COLO668 (cell line): ENCODE measurements around the gene ARID2.

Experiments
- DNase-seq: peaks from one replicate; lab custom pipeline; 2025; ENCODE audit not compliant: unreplicated experiment; lab: John Stamatoyannopoulos, UW

ARID2 gene

DNA sequence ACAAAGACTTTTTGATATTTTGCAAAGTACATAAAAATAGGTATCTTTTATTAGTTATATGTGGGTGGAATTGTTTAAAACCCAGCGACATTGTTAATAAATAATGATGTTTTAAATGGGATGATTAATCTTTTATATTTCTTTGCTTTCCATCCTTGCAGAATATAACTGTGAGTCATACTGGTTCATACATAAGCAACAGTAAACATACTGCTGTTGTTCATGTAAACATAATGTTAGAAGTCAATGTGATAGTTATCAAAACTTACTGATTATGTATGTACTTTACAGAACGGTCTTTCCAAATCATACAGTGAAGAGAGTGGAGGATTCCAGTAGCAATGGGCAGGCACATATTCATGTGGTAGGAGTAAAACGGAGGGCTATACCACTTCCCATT lies 119.8 kb downstream of the ARID2 start:
- DNase-seq: no peak

GRCh38 chr12:45850302-45850701 lies 120.8 kb downstream of the ARID2 start:
- no peak for DNase-seq

DNA sequence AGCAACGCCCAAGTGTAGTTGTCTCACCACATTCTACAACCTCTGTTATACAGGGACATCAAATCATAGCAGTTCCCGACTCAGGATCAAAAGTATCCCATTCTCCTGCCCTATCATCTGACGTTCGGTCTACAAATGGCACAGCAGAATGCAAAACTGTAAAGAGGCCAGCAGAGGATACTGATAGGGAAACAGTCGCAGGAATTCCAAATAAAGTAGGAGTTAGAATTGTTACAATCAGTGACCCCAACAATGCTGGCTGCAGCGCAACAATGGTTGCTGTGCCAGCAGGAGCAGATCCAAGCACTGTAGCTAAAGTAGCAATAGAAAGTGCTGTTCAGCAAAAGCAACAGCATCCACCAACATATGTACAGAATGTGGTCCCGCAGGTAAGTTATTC lies 123.0 kb downstream of the ARID2 start:
- DNase-seq: no peak

- no peak for DNase-seq
Observed at GRCh38 chr12:45853550-45853949, 124.0 kb downstream of the ARID2 start.

- DNase-seq: no peak
Observed at GRCh38 chr12:45863332-45863731, 133.8 kb downstream of the ARID2 start.

- no peak for DNase-seq
Observed at GRCh38 chr12:45866299-45866698, 136.8 kb downstream of the ARID2 start.

- no peak for DNase-seq
Observed at GRCh38 chr12:45872446-45872845, 142.9 kb downstream of the ARID2 start.

DNA sequence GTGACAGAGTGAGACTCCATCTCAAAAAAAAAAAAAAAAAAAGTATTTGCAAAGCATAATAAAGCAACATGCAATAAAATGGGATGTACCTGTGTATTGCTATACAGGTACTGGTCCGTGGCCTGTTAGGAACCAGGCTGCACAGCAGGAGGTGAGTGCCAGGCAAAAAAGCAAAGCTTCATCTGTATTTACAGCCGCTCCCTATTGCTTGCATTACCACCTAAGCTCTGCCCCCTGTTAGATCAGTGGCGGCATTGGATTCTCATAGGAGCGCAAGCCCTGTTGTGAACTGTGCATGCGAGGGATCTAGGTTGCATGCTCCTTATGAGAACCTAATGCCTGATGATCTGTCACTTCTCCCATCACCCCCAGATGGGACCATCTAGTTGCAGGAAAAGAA lies 147.6 kb downstream of the ARID2 start:
- DNase-seq: no peak

DNA sequence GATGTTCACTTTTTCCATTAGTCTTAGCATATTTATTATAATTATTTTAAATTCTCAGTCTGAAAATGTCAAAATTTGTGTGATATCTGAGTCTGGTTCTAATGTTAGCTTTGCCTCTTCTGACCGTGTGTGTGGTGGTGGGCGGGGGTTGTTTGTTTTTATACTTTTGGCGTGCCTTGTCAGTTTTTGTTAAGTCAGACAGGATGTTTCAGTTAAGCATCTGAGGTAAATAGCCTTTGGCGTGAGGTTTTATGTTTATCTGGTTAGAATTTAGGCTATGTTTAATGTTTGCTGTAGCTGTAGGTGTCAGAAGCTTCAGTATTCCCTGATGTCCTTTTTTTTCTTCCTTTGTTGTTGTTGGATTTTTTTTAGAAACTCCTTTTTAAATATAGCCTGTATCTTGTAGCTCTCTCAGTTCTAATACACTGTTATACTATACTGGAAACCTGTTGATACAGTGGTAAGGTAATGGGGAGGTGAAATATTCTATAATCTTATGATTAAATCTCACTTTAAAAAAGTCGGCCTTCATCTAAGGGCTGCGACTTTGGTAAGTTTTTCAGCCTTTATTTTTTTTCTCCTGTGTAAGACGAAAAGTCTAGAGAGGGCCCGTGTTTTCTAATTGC lies 149.2 kb downstream of the ARID2 start:
- DNase-seq: no peak

- DNase-seq: no peak
Observed at GRCh38 chr12:45879363-45879895, 149.9 kb downstream of the ARID2 start.

DNA sequence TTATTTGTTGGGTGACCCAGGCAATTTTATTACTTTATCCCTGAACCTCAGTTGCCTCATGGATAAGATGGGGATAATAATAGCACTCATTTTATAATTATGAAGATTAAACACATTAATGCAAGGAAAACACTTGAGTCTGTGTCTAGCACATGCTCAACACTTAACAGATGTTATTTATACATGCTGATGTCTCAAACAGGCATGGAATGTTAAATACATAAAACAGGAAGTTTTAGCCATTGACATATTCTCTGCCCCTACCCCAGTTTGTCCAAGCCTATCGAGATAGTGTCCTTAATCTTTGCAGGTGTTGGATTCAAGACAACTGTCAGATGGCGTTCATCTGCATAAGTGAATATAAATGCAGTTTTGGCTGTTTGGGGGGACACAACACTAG lies 151.0 kb downstream of the ARID2 start:
- no peak for DNase-seq

GRCh38 chr12:45883187-45883586 lies 153.7 kb downstream of the ARID2 start:
- no peak for DNase-seq

DNA sequence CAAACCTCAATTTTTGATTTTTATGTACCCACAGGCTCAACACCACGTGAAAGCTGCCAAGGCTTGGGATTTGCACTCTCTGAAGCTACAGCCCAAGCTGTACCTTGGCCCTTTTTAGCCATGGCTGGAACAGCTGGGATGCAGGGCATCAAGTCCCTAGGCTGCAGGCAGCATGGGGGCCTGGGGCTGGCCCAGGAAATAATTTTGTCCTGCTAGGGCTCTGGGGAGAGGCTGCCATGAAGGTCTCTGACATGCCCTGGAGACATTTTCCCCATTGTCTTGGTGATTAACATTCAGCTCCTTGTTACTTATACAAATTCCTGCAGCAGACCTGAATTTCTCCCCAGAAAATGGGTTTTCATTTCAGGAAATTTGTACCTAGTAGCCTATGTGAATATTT lies 157.2 kb downstream of the ARID2 start:
- DNase-seq: no peak

DNA sequence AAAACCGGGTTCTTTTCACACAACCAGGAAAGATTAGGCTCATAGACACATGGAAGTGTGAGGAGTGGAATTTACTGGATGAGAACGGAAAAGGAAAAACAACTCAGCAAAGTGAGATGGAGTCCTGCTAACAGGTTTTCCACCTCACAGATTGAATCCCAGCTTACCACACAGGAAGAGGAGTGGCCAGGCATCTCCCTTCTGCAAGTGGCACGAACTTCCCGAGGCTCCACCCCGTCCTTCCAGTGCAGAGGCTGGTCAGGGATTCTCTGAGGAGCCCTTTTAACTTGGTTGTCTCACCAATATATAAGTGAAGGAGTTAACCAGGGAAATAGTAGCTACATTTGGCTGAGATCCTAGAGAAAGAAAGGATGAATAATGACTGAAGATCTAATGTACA lies 158.0 kb downstream of the ARID2 start:
- no peak for DNase-seq

DNA sequence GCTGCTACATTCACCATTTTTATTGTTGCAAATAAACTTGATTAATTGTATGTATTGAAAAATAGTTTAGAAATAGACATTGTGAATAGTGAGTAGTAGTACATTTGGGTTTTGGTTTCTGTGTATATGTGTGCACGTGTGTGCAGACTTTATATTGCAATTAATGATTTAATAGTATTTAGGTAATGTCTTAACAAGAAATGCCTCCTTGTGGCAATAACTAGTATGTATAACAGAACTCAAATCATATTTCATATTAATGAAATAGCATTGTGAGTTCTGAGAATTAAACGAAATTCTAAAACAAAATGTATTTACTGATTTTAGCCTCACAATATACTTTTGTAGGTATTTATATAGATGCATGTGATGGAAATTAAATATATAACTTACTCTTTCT lies 160.8 kb downstream of the ARID2 start:
- no peak for DNase-seq

DNA sequence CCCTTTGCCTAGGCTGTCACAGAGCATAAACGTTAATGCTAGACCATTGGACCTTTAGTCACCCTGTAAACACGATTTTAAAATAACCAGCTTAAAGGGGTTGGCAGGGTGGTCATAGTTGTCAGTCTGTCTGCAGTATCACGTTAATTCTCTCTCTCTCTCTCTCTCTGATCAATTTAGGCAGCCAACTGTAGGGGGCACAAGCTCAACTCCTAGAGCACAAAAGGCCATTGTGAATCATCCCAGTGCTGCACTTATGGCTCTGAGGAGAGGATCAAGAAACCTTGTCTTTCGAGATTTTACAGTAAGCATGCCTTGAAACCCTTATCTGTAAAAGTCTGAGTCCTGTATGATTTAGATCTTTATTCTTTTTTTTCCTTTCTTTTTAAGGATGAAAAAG lies 163.7 kb downstream of the ARID2 start:
- DNase-seq: no peak

GRCh38 chr12:45895961-45896360 lies 166.5 kb downstream of the ARID2 start:
- DNase-seq: no peak

GRCh38 chr12:45898094-45898493 lies 168.6 kb downstream of the ARID2 start:
- no peak for DNase-seq

- no peak for DNase-seq
Observed at GRCh38 chr12:45907955-45908354, 178.4 kb downstream of the ARID2 start.

- no peak for DNase-seq
Observed at GRCh38 chr12:45909041-45909713, 179.7 kb downstream of the ARID2 start.

GRCh38 chr12:45912774-45913173 lies 183.3 kb downstream of the ARID2 start:
- DNase-seq: no peak

GRCh38 chr12:45913631-45914030 lies 184.1 kb downstream of the ARID2 start:
- no peak for DNase-seq

GRCh38 chr12:45914090-45914489 lies 184.6 kb downstream of the ARID2 start:
- DNase-seq: no peak
